Neural cell (in vitro differentiated cells): Measurements from ENCODE around the gene HIF3A. TPM values are rescaled to one million over a fixed set of nuclear protein-coding genes. Genes with fewer than 3 reads are reported as not detected.

Experiments used
- H2AFZ ChIP-seq: fragments of 200-600, 300-800 bp; sonication (generic), shearing (Covaris generic); 2 replicates; pipeline ENCODE4 v1.6.0; 2014; ENCODE audit warnings: low read depth, mild to moderate bottlenecking, antibody characterized with exemption, low read length, moderate library complexity
- H3F3A ChIP-seq: fragments of 200-600 bp; shearing (Covaris generic); 2 replicates; pipeline ENCODE4 v1.6.1; 2016; ENCODE audit warnings: mild to moderate bottlenecking, moderate library complexity, mixed read lengths, antibody characterized with exemption, low read length; ENCODE audit not compliant: insufficient read depth, poor library complexity, severe bottlenecking
- H3K27ac ChIP-seq: fragments of 200-600, 300-800 bp; sonication (generic), shearing (Covaris generic); 2 replicates; pipeline ENCODE4 v1.5.1; 2014; ENCODE audit warnings: mild to moderate bottlenecking, low read length, moderate library complexity
- H3K27me3 ChIP-seq: fragments of 300-800, 200-600 bp; sonication (generic), shearing (Covaris generic); 2 replicates; pipeline ENCODE4 v1.6.0; 2014; ENCODE audit warnings: mild to moderate bottlenecking, low read depth, low read length, moderate library complexity; ENCODE audit not compliant: insufficient read depth
- H3K36me3 ChIP-seq: fragments of 300-800, 200-600 bp; sonication (generic), shearing (Covaris generic); 2 replicates; pipeline ENCODE4 v1.5.1; 2014; ENCODE audit warnings: mild to moderate bottlenecking, antibody characterized with exemption, low read length, moderate library complexity; ENCODE audit not compliant: insufficient read depth
- H3K4me2 ChIP-seq: fragments of 300-800, 200-600 bp; sonication (generic), shearing (Covaris generic); 2 replicates; pipeline ENCODE4 v1.6.0; 2014; ENCODE audit warnings: mild to moderate bottlenecking, low read length
- H3K4me3 ChIP-seq: fragments of 300-800, 200-600 bp; sonication (generic), shearing (Covaris generic); 2 replicates; pipeline ENCODE4 v1.5.1; 2014; ENCODE audit warnings: mild to moderate bottlenecking, low read length, moderate library complexity
- H3K79me2 ChIP-seq: fragments of 200-600 bp; shearing (Covaris generic); replicated peaks from 2 replicates; pipeline ENCODE4 v1.6.0; 2014; ENCODE audit warnings: mild to moderate bottlenecking, low read length, moderate library complexity; ENCODE audit not compliant: insufficient read depth
- H3K9ac ChIP-seq: fragments of 300-800, 200-600 bp; sonication (generic), shearing (Covaris generic); 2 replicates; pipeline ENCODE4 v1.6.1; 2016; ENCODE audit warnings: mild to moderate bottlenecking, low read length, mixed read lengths
- H3K9me2 ChIP-seq: fragments of 200-600 bp; shearing (Covaris generic); 2 replicates; pipeline ENCODE4 v1.6.1; 2016; ENCODE audit warnings: mild to moderate bottlenecking, low read length, mixed read lengths; ENCODE audit not compliant: insufficient read depth
- H3K9me3 ChIP-seq: fragments of 200-600, 300-800 bp; sonication (generic), shearing (Covaris generic); 2 replicates; pipeline ENCODE4 v1.6.1; 2016; ENCODE audit warnings: mild to moderate bottlenecking, mixed run types, low read length, moderate library complexity, mixed read lengths
- H4K20me1 ChIP-seq: fragments of 200-600 bp; shearing (Covaris generic); 2 replicates; pipeline ENCODE4 v1.6.1; 2016; ENCODE audit warnings: mild to moderate bottlenecking, mixed run types; ENCODE audit not compliant: insufficient read depth
- EP300 ChIP-seq: fragments of 450-650 bp; conservative IDR thresholded peaks from 2 replicates; pipeline ENCODE4 v1.6.1; 2014; ENCODE audit warnings: antibody characterized with exemption, mild to moderate bottlenecking, moderate library complexity; ENCODE audit not compliant: poor library complexity, severe bottlenecking
- EZH2 ChIP-seq: fragments of 200-600, 300-800 bp; shearing (Covaris generic), sonication (generic); IDR thresholded peaks from 2 replicates; pipeline ENCODE4 v1.6.1; 2014; ENCODE audit warnings: antibody characterized with exemption, low read length, borderline replicate concordance, mild to moderate bottlenecking; ENCODE audit not compliant: insufficient read depth, poor library complexity, severe bottlenecking
- MXI1 ChIP-seq: fragments of 450-650 bp; conservative IDR thresholded peaks from 2 replicates; pipeline ENCODE4 v1.6.1; 2014; ENCODE audit warnings: antibody characterized with exemption, mild to moderate bottlenecking; ENCODE audit not compliant: poor library complexity, severe bottlenecking
- POLR2AphosphoS5 ChIP-seq: IDR thresholded peaks from 2 replicates; pipeline ENCODE4 v1.6.1; 2012
- RAD21 ChIP-seq: fragments of 450-650 bp; conservative IDR thresholded peaks from 2 replicates; pipeline ENCODE4 v1.6.1; 2014; ENCODE audit warnings: antibody characterized with exemption, mild to moderate bottlenecking, moderate library complexity
- SMC3 ChIP-seq: fragments of 450-650 bp; conservative IDR thresholded peaks from 2 replicates; pipeline ENCODE4 v1.6.1; 2014; ENCODE audit warnings: antibody characterized with exemption, mild to moderate bottlenecking, moderate library complexity; ENCODE audit not compliant: poor library complexity
- TAF1 ChIP-seq: IDR thresholded peaks from 2 replicates; pipeline ENCODE4 v1.6.1; 2012; ENCODE audit warnings: low read depth
- polyA plus RNA-seq: library from polyadenylated mRNA; depleted of rRNA; stranded (reverse); fragments of >200 nt; gene quantifications from 2 replicates; pipeline ENCODE4 v1.2.3, GENCODE V29; 2014
- TF ChIP-seq, protein P1 (sequence below): fragments of 450-650 bp; IDR thresholded peaks from 2 replicates; pipeline ENCODE4 v1.5.1; 2014; ENCODE audit warnings: antibody characterized with exemption, mild to moderate bottlenecking, moderate library complexity; ENCODE audit not compliant: poor library complexity, severe bottlenecking
- TF ChIP-seq, protein P2 (sequence below): IDR thresholded peaks from 2 replicates; pipeline ENCODE4 v1.6.1; 2012; ENCODE audit warnings: borderline replicate concordance

Gene HIF3A
- polyA plus RNA-seq, 1 donor from 2014 or later = 2.0 TPM

DNA sequence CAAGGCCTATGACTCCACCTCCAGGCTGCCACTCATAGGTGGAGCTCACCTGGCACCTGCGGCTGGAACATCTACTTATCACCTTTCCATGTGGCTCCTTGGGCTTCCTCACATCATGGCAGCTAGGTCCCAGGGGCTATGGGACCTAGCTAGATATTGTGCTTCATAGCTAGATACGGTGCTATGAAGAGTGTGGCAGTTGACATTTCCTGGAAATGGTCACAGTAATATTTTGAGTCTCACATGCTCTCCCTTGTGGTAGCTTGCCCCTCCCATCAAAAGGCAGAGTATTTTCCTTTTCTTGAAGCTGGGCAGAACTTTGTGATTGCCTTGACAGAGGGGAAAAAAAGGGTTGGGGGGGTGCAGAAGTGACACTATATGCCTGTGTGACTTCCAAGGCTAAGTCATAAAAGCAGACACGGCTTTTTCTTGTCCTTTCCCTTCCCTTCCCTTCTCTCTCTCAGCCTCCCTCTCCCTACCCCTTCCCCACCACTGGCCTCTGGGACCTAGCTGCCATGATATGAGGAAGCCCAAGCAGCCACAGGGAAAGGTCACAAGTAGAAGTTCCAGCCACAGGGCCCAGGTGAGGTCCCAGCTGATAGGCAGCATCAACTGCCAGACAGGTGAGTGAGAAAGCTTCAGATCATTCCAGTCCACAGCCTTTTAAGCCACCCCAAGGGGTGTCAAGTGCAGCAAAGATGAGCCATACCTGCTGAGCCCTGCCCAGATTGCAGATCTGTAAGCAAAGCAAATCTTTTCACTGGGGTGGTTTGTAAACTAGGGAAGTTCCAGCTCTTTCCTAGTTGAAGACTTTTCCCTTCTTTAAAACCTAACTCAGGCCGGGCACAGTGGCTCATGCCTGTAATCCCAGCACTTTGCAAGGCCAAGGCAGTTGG, 6.9 kb upstream of the HIF3A start:
- TF ChIP-seq EZH2 = no peak
- TF ChIP-seq, protein P1, sequence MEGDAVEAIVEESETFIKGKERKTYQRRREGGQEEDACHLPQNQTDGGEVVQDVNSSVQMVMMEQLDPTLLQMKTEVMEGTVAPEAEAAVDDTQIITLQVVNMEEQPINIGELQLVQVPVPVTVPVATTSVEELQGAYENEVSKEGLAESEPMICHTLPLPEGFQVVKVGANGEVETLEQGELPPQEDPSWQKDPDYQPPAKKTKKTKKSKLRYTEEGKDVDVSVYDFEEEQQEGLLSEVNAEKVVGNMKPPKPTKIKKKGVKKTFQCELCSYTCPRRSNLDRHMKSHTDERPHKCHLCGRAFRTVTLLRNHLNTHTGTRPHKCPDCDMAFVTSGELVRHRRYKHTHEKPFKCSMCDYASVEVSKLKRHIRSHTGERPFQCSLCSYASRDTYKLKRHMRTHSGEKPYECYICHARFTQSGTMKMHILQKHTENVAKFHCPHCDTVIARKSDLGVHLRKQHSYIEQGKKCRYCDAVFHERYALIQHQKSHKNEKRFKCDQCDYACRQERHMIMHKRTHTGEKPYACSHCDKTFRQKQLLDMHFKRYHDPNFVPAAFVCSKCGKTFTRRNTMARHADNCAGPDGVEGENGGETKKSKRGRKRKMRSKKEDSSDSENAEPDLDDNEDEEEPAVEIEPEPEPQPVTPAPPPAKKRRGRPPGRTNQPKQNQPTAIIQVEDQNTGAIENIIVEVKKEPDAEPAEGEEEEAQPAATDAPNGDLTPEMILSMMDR = no peak
- TF ChIP-seq SMC3 = no peak
- TF ChIP-seq, protein P2, sequence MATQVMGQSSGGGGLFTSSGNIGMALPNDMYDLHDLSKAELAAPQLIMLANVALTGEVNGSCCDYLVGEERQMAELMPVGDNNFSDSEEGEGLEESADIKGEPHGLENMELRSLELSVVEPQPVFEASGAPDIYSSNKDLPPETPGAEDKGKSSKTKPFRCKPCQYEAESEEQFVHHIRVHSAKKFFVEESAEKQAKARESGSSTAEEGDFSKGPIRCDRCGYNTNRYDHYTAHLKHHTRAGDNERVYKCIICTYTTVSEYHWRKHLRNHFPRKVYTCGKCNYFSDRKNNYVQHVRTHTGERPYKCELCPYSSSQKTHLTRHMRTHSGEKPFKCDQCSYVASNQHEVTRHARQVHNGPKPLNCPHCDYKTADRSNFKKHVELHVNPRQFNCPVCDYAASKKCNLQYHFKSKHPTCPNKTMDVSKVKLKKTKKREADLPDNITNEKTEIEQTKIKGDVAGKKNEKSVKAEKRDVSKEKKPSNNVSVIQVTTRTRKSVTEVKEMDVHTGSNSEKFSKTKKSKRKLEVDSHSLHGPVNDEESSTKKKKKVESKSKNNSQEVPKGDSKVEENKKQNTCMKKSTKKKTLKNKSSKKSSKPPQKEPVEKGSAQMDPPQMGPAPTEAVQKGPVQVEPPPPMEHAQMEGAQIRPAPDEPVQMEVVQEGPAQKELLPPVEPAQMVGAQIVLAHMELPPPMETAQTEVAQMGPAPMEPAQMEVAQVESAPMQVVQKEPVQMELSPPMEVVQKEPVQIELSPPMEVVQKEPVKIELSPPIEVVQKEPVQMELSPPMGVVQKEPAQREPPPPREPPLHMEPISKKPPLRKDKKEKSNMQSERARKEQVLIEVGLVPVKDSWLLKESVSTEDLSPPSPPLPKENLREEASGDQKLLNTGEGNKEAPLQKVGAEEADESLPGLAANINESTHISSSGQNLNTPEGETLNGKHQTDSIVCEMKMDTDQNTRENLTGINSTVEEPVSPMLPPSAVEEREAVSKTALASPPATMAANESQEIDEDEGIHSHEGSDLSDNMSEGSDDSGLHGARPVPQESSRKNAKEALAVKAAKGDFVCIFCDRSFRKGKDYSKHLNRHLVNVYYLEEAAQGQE = no peak
- TF ChIP-seq EP300 = no peak
- TF ChIP-seq RAD21 = no peak
- no peak for TF ChIP-seq MXI1
- TF ChIP-seq TAF1 = no peak
- TF ChIP-seq POLR2AphosphoS5 = no peak
- no peaks in the 10 kb centered on the region for H3K9me3 ChIP-seq

DNA sequence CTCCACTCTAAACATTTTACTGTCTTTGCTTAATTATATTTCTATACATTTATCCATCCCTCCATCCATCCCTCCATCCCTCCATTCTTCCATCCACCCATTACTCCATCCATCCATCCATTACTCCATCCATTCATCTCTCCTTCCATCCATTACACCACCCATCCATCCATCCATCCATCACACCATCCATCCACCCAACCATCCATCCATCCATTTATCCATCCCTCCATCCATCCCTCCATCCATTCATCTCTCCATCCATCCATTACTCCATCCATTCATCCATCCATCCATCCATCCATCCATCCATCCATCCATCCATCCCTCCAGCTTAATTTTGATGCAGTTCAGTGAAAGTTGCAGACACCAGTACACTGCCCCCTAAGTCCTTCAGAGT, 5.0 kb upstream of the HIF3A start:
- H3K9ac ChIP-seq = no peak overlapping the region
- H3F3A ChIP-seq = no peaks in the 10 kb centered on the region
- H3K4me3 ChIP-seq = no peak overlapping the region
- no peaks in the 10 kb centered on the region for H3K36me3 ChIP-seq
- H2AFZ ChIP-seq = no peak overlapping the region
- TF ChIP-seq TAF1 (no peak), EP300 (no peak), MXI1 (no peak), POLR2AphosphoS5 (no peak), EZH2 (no peak), SMC3 (no peak), RAD21 (no peak)
- TF ChIP-seq, protein P1 = no peak
- TF ChIP-seq, protein P2 = no peak
- H3K79me2 ChIP-seq = no peaks in the 10 kb centered on the region
- H3K27ac ChIP-seq = no peak overlapping the region
- no peaks in the 10 kb centered on the region for H3K9me3 ChIP-seq
- no peaks in the 10 kb centered on the region for H3K27me3 ChIP-seq
- H4K20me1 ChIP-seq = no peaks in the 10 kb centered on the region
- H3K9me2 ChIP-seq = no peaks in the 10 kb centered on the region
- no peak overlapping the region for H3K4me2 ChIP-seq

More for the DNA sequence above, 6.9 kb upstream of the HIF3A start:
- no peak overlapping the region for H3K9ac ChIP-seq
- H3K4me3 ChIP-seq = no peak overlapping the region
- no peaks in the 10 kb centered on the region for H3F3A ChIP-seq
- no peaks in the 10 kb centered on the region for H3K9me2 ChIP-seq
- no peaks in the 10 kb centered on the region for H3K27me3 ChIP-seq
- H3K4me2 ChIP-seq = no peak overlapping the region
- H3K79me2 ChIP-seq = no peaks in the 10 kb centered on the region
- no peaks in the 10 kb centered on the region for H3K36me3 ChIP-seq
- no peaks in the 10 kb centered on the region for H4K20me1 ChIP-seq
- H2AFZ ChIP-seq = no peak overlapping the region
- no peak overlapping the region for H3K27ac ChIP-seq
